Gastroesophageal sphincter (tissue), 4 donors: ENCODE data around the gene CDK14. TPM values are rescaled to one million over a fixed set of nuclear protein-coding genes. Genes with fewer than 3 reads are reported as not detected.

Experiments
- ATAC-seq: fragments of 150-250 bp; one replicate; pipeline ENCODE4 v1.9.1; 2016; ENCODE audit warnings: mild to moderate bottlenecking, moderate library complexity
- H3K27ac ChIP-seq, 4 donors: fragments of 200-600 bp; sonication (generic) in 3 of 4; 1 replicate in 3 of 4; 2 replicates in 1 of 4; pipeline ENCODE4 v1.5.1; 2016 to 2019
- H3K27me3 ChIP-seq: fragments of 200-600 bp; sonication (generic); one replicate; pipeline ENCODE4 v1.5.1; 2019
- H3K36me3 ChIP-seq, 2 donors: fragments of 200-600 bp; sonication (generic); one replicate each; pipeline ENCODE4 v1.5.1; 2019; ENCODE audit warnings: control low read depth in 1 of 2
- H3K4me1 ChIP-seq, 3 donors: fragments of 200-600 bp; sonication (generic); 1 replicate in 2 of 3; 2 replicates in 1 of 3; pipeline ENCODE4 v1.5.1; 2016 to 2019; ENCODE audit warnings: control low read depth in 2 of 3
- H3K4me3 ChIP-seq, 2 donors: fragments of 200-600 bp; sonication (generic); one replicate each; pipeline ENCODE4 v1.5.1; 2019; ENCODE audit warnings: mild to moderate bottlenecking in 1 of 2, moderate library complexity in 1 of 2
- H3K9me3 ChIP-seq, 3 donors: fragments of 200-600 bp; sonication (generic); one replicate each; pipeline ENCODE4 v1.5.1; 2017 to 2019; ENCODE audit warnings: control low read depth in 2 of 3
- EP300 ChIP-seq: sonication (generic); formaldehyde crosslinking; IDR thresholded peaks from one replicate; pipeline ENCODE4 v1.6.1; 2017; ENCODE audit warnings: antibody characterized with exemption, mild to moderate bottlenecking
- POLR2A ChIP-seq, 2 donors: fragments of 450-650 bp; IDR thresholded peaks; one replicate each; pipeline ENCODE4 v1.6.1; 2017; ENCODE audit warnings: antibody characterized with exemption in 2 of 2, mild to moderate bottlenecking in 2 of 2, moderate library complexity in 1 of 2
- POLR2AphosphoS5 ChIP-seq: sonication (generic); formaldehyde crosslinking; IDR thresholded peaks from one replicate; pipeline ENCODE4 v1.6.1; 2017; ENCODE audit warnings: antibody characterized with exemption
- WGBS, 2 donors: methylation state at CpG; one replicate each; pipeline ENCODE4 v1.1.5; 2018; ENCODE audit warnings: low coverage in 1 of 2; 5-methylcytosine and 5-hydroxymethylcytosine counted together
- total RNA-seq, 4 donors: library from RNA; depleted of rRNA; stranded (reverse); fragments of >200 nt; gene quantifications; one replicate each; pipeline ENCODE4 v1.1.0, GENCODE V29; 2016
- TF ChIP-seq, protein P1 (sequence below), 4 experiments: fragments of 200-600 bp in 2 of 4; fragments of 450-650 bp in 2 of 4; sonication (generic) in 1 of 4; IDR thresholded peaks; one replicate each; pipeline ENCODE4 v1.5.1; 2017 to 2019; ENCODE audit warnings: antibody characterized with exemption in 4 of 4, mild to moderate bottlenecking in 2 of 4, moderate library complexity in 2 of 4

The CDK14 gene
- total RNA-seq, 4 donors from 2014 or later = 14.8 to 28.7 (median 18.4) TPM

- TF ChIP-seq POLR2A (IDR thresholded peaks at IDR 0.05) = no peak
- TF ChIP-seq EP300 = no peak
- no peak for TF ChIP-seq POLR2AphosphoS5
- TF ChIP-seq, protein P1, sequence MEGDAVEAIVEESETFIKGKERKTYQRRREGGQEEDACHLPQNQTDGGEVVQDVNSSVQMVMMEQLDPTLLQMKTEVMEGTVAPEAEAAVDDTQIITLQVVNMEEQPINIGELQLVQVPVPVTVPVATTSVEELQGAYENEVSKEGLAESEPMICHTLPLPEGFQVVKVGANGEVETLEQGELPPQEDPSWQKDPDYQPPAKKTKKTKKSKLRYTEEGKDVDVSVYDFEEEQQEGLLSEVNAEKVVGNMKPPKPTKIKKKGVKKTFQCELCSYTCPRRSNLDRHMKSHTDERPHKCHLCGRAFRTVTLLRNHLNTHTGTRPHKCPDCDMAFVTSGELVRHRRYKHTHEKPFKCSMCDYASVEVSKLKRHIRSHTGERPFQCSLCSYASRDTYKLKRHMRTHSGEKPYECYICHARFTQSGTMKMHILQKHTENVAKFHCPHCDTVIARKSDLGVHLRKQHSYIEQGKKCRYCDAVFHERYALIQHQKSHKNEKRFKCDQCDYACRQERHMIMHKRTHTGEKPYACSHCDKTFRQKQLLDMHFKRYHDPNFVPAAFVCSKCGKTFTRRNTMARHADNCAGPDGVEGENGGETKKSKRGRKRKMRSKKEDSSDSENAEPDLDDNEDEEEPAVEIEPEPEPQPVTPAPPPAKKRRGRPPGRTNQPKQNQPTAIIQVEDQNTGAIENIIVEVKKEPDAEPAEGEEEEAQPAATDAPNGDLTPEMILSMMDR (IDR thresholded peaks at IDR 0.05) = no peak
- H3K4me3 ChIP-seq = no peak overlapping the region
- 83 to 100% methylated on average over 1 to 6 of the region's 6 CpGs for WGBS, 2 donors
- no peaks in the 10 kb centered on the region for H3K27me3 ChIP-seq
- no peaks in the 10 kb centered on the region for H3K4me1 ChIP-seq
- no peak overlapping the region for H3K27ac ChIP-seq
- no peaks in the 10 kb centered on the region for H3K9me3 ChIP-seq
- ATAC-seq = no peak
- no peaks in the 10 kb centered on the region for H3K36me3 ChIP-seq
These were observed 561.6 kb downstream of the CDK14 start for GRCh38 chr7:91157579-91158320.

GRCh38 chr7:91162436-91162835, 566.3 kb downstream of the CDK14 start:
- Histone ChIP-seq H3K4me3 (no peak overlapping the region), H3K4me1 (no peaks in the 10 kb centered on the region), H3K9me3 (no peaks in the 10 kb centered on the region), H3K27me3 (no peaks in the 10 kb centered on the region), H3K36me3 (no peaks in the 10 kb centered on the region), H3K27ac (no peak overlapping the region)
- no peak for ATAC-seq
- 67 to 72% methylated on average over 4 to 5 of the region's 6 CpGs for WGBS, 2 donors
- TF ChIP-seq EP300 (no peak), POLR2AphosphoS5 (no peak), POLR2A (IDR thresholded peaks at IDR 0.05) (no peak)
- TF ChIP-seq, protein P1 (IDR thresholded peaks at IDR 0.05) = no peak

DNA sequence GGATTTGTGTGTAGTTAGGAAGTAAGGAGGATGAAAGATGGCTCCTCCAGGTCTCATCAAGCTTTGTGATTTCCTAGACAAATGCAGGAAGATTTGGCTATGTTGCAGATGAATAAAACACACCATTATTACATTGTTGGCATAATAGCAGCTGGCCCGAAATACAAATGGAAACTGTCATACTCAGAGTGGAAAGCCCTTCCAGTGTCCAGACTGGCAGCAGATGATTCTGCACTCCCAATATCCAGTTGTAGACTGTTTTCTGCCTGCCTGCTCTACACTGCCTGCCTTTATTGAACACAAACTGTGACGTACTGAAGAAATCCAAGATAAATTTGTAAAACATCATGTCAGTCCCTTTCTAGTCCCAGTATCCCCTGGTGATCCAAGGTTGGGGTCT, 568.4 kb downstream of the CDK14 start:
- no peaks in the 10 kb centered on the region for H3K9me3 ChIP-seq
- no peak overlapping the region for H3K27ac ChIP-seq
- no peaks in the 10 kb centered on the region for H3K27me3 ChIP-seq
- H3K4me1 ChIP-seq = no peaks in the 10 kb centered on the region
- H3K4me3 ChIP-seq = no peak overlapping the region
- no peak for ATAC-seq
- TF ChIP-seq EP300 = no peak
- no peak for TF ChIP-seq POLR2AphosphoS5
- no peak for TF ChIP-seq POLR2A (IDR thresholded peaks at IDR 0.05)
- 65 to 75% methylated on average over 1 to 2 of the region's 2 CpGs for WGBS, 2 donors
- no peaks in the 10 kb centered on the region for H3K36me3 ChIP-seq

- Histone ChIP-seq H3K4me3 (no peak overlapping the region), H3K4me1 (no peaks in the 10 kb centered on the region), H3K27me3 (no peaks in the 10 kb centered on the region), H3K27ac (no peak overlapping the region), H3K9me3 (no peaks in the 10 kb centered on the region), H3K36me3 (no peaks in the 10 kb centered on the region)
- peak; percentile 31 for ATAC-seq
- TF ChIP-seq POLR2AphosphoS5 (no peak), POLR2A (IDR thresholded peaks at IDR 0.05) (no peak), EP300 (no peak)
- TF ChIP-seq, protein P1 (IDR thresholded peaks at IDR 0.05) = no peak
- WGBS, 2 donors = 61 to 73% methylated on average over 7 to 9 of the region's 9 CpGs
These were observed 569.1 kb downstream of the CDK14 start for GRCh38 chr7:91165006-91165845.

DNA sequence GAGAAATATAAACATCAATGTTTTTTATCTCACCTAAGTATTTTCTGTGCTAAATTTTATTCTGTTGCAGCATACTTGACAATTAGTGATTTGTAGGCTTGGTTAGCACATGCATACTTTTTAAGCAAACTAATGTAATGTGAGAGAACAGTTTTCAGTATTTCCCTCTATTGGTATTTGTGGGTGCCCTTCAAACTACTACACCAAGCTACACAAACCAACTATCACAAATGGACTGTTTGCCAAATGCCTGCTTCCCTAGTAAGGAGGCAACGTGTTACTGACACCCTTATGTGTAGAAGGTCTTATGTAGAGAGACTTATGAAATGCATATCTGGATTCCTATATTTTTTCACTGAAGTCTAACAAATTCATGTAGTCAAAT, 569.7 kb downstream of the CDK14 start:
- Histone ChIP-seq H3K36me3 (no peaks in the 10 kb centered on the region), H3K9me3 (no peaks in the 10 kb centered on the region), H3K27ac (no peak overlapping the region), H3K27me3 (no peaks in the 10 kb centered on the region), H3K4me1 (no peaks in the 10 kb centered on the region), H3K4me3 (no peak overlapping the region)
- TF ChIP-seq, protein P1 (IDR thresholded peaks at IDR 0.05) = no peak
- TF ChIP-seq POLR2AphosphoS5 = no peak
- TF ChIP-seq POLR2A (IDR thresholded peaks at IDR 0.05) = no peak
- TF ChIP-seq EP300 = no peak
- no peak for ATAC-seq
- 85 to 91% methylated on average over 1 of the region's 1 CpG for WGBS, 2 donors
